Heart left ventricle (tissue), 13 donors: ENCODE measurements around the gene ZNF346.

Experiments used
- CTCF ChIP-seq, 12 donors: fragments of 200-600 bp; sonication (generic) in 4 of 12; IDR thresholded peaks; one replicate each; pipeline versions ENCODE4 v1.5.0 to v1.8.0; 2018 to 2022; ENCODE audit warnings: antibody characterized with exemption in 12 of 12, mild to moderate bottlenecking in 5 of 12
- POLR2A ChIP-seq, 2 donors: fragments of 450-650 bp; IDR thresholded peaks; one replicate each; pipeline ENCODE4 v1.6.1; 2017; ENCODE audit warnings: antibody characterized with exemption in 2 of 2, mild to moderate bottlenecking in 2 of 2, moderate library complexity in 2 of 2
- donor health status: ischemic (EF 13 %, LVEDD 7.1; RV severe dilation, severe dysfunction).
- donor health status: DM: no; HTN: yes; CAD: no.
- donor health status: DM: no; HTN: no; CAD: no.
- donor health status: ischemic (EF 25% LVEDD 6.9; RV normal size, moderate dysfunction).
- donor health status: ischemic (EF 25% LVEDD 5.7; RV mildly dilated, moderate dysfunction).
- donor health status: ischemic (EF 35%, LVEDD 5.7; RV mildly dilated, moderate dysfunction).
- donor health status: nonischemic (EF 11% LVEDD 7.7; RV severe dilation, severe dysfunction).
- donor health status: DM: yes; HTN: yes; CAD: no.
- donor health status: PGD.
- donor health status: ischemic (EF 29% LVEDD 5.4; RV normal size, mild dysfunction).
- donor health status: nonischemic (EF 23%, LVEDD 6.1; RV moderate dilation, normal function).

GRCh38 chr5:176980818-176981217 lies 41.7 kb upstream of the ZNF346 start:
- TF ChIP-seq POLR2A (IDR thresholded peaks at IDR 0.05) (no peak), CTCF (IDR thresholded peaks at IDR 0.05) (no peak)
